ENCODE data around the gene CD109.

DNA sequence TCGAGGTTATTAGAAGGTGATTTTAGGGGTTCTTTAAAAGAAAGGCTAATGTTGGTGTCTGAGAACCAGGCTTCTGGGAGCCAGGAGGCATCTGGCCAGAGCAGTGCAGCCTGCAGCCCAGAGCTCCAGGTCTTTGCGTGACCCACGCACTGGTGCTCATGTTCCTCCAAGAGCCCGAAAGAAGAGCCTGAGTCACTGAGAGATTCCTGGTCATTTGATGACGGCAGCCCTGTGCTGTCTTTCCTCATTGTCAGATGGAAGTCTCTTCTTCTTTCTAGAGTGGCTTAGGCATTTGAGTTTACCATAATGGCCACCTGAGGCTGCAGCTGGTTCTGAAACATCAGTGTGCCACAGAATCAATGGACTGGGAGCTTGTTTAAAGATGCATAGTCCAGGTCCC is 46.4 kb downstream of the CD109 start:
- TF ChIP-seq, protein P1, sequence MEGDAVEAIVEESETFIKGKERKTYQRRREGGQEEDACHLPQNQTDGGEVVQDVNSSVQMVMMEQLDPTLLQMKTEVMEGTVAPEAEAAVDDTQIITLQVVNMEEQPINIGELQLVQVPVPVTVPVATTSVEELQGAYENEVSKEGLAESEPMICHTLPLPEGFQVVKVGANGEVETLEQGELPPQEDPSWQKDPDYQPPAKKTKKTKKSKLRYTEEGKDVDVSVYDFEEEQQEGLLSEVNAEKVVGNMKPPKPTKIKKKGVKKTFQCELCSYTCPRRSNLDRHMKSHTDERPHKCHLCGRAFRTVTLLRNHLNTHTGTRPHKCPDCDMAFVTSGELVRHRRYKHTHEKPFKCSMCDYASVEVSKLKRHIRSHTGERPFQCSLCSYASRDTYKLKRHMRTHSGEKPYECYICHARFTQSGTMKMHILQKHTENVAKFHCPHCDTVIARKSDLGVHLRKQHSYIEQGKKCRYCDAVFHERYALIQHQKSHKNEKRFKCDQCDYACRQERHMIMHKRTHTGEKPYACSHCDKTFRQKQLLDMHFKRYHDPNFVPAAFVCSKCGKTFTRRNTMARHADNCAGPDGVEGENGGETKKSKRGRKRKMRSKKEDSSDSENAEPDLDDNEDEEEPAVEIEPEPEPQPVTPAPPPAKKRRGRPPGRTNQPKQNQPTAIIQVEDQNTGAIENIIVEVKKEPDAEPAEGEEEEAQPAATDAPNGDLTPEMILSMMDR (IDR thresholded peaks at IDR 0.05): no peak
- TF ChIP-seq EZH2 (IDR thresholded peaks at IDR 0.05): no peak
